Measurements from ENCODE around the gene DNAJC13. TPM values are rescaled to one million over a fixed set of nuclear protein-coding genes. Genes with fewer than 3 reads are reported as not detected.
A peak's percentile ranks its signal among the peaks of the same experiment; 100 is the strongest.
"Not testable (repeated sequence)": the region's sequence is repeated elsewhere in the genome, so short reads cannot be mapped to it uniquely, and the experiment has no call there.

The DNAJC13 gene, protein sequence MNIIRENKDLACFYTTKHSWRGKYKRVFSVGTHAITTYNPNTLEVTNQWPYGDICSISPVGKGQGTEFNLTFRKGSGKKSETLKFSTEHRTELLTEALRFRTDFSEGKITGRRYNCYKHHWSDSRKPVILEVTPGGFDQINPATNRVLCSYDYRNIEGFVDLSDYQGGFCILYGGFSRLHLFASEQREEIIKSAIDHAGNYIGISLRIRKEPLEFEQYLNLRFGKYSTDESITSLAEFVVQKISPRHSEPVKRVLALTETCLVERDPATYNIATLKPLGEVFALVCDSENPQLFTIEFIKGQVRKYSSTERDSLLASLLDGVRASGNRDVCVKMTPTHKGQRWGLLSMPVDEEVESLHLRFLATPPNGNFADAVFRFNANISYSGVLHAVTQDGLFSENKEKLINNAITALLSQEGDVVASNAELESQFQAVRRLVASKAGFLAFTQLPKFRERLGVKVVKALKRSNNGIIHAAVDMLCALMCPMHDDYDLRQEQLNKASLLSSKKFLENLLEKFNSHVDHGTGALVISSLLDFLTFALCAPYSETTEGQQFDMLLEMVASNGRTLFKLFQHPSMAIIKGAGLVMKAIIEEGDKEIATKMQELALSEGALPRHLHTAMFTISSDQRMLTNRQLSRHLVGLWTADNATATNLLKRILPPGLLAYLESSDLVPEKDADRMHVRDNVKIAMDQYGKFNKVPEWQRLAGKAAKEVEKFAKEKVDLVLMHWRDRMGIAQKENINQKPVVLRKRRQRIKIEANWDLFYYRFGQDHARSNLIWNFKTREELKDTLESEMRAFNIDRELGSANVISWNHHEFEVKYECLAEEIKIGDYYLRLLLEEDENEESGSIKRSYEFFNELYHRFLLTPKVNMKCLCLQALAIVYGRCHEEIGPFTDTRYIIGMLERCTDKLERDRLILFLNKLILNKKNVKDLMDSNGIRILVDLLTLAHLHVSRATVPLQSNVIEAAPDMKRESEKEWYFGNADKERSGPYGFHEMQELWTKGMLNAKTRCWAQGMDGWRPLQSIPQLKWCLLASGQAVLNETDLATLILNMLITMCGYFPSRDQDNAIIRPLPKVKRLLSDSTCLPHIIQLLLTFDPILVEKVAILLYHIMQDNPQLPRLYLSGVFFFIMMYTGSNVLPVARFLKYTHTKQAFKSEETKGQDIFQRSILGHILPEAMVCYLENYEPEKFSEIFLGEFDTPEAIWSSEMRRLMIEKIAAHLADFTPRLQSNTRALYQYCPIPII (N-terminal part only)
- total RNA-seq (2022) (33.0 TPM in 2 replicates), Bru-seq, nascent RNA (percentile 84 among the genes with signal in this experiment), BruChase-seq, experiment 1, labeled RNA remaining after a 6-hour chase (percentile 83 among the genes with signal in this experiment), BruChase-seq, experiment 2, labeled RNA remaining after a 2-hour chase (percentile 81 among the genes with signal in this experiment)
- long read RNA-seq, full-length matches to known transcripts, result 5 of 23 reads
- long read RNA-seq, partial matches to known transcripts, result 13 of 23 reads
- long read RNA-seq, other reads (novel, unspliced or antisense), result 5 of 23 reads

DNA sequence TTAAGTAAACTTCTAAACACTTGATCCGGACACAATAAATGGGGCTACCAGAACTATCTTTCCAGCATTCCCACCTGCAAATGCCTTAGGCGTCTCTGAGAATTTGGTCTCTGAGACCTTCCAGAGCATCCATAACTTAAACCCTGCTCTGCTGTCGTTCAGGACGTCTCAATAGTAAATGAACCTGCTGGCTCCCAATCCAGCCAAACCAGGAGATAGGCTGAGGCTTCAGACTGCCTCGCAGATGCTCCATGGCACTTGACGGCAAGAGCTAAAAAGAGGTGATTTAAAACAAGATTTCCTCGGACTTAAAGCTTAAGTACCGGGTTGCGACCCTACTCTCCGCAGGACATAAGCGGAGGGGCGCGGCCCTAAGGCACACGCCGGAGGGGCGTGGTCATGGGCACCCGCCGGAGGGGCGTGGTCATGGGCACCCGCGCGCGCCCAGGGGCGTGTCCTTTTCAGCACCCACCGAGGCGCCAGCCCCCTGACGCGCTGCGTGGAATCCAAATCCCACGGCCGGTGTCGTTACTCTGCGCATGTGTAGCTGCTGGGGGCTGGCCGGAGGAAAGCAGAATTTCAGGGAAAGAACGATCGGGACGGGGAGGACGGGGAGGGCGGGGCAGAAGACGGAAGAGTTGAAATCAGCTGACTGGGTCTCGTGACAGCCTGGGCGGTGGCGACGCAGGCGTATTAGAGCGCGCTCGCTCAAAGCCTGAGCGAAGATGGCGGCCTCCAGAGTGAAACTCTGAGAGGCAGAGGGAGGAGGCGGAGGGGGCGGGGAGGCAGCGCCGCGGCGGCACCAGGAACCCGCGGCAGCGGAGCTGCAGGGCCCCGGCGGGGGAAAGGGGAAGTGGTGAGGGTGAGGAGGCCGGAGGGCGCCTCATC lies at the start of gene DNAJC13:
DNAJC13 (plus strand) TSS at position 696 of the 888 bp plus-strand sequence. CDS start 17,049 bp downstream, outside the sequence.
- Mint-ChIP-seq H3K4me1 (ENCODE audit: insufficient read depth, unreplicated experiment) (peaks cover 10% of the 10 kb centered on the region), H3K9me3 (ENCODE audit: unreplicated experiment) (no peaks in the 10 kb centered on the region), H3K4me3 (ENCODE audit: unreplicated experiment) (peak within 1 kb of the TSS; percentile 95), H3K27me3 (ENCODE audit: insufficient read depth, unreplicated experiment) (no peaks in the 10 kb centered on the region), H3K36me3 (ENCODE audit: insufficient read depth, unreplicated experiment) (peaks cover 4% of the 10 kb centered on the region), H3K27ac (ENCODE audit: low read depth, unreplicated experiment) (peak within 1 kb of the TSS; percentile 83)
- DNase-seq (ENCODE audit: unreplicated experiment), result peak; percentile 94
- intact Hi-C loops (cut with micrococcal nuclease), result loop anchor here (5.0 kb wide), 1 partner anchor 225 kb away; no protein-coding TSS in a partner anchor
- no TSS peak for BruUV-seq (replicated peaks)
- POLR2A ChIA-PET, result interaction anchor here (0.5 to 3.9 kb wide), 25 partner anchors 10 to 1227 kb away, joined by 3 to 37 read pairs (median 4); partner anchors contain the start of genes ACAD11 and UBA5
- TF ChIP-seq, protein P1, sequence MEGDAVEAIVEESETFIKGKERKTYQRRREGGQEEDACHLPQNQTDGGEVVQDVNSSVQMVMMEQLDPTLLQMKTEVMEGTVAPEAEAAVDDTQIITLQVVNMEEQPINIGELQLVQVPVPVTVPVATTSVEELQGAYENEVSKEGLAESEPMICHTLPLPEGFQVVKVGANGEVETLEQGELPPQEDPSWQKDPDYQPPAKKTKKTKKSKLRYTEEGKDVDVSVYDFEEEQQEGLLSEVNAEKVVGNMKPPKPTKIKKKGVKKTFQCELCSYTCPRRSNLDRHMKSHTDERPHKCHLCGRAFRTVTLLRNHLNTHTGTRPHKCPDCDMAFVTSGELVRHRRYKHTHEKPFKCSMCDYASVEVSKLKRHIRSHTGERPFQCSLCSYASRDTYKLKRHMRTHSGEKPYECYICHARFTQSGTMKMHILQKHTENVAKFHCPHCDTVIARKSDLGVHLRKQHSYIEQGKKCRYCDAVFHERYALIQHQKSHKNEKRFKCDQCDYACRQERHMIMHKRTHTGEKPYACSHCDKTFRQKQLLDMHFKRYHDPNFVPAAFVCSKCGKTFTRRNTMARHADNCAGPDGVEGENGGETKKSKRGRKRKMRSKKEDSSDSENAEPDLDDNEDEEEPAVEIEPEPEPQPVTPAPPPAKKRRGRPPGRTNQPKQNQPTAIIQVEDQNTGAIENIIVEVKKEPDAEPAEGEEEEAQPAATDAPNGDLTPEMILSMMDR (IDR thresholded peaks at IDR 0.05; ENCODE audit: unreplicated experiment), result no peak
- CTCF ChIA-PET, result interaction anchor here (0.6 to 1.8 kb wide), 5 partner anchors 9 to 90 kb away, joined by 3 to 4 read pairs (median 4); no protein-coding TSS in a partner anchor

DNA sequence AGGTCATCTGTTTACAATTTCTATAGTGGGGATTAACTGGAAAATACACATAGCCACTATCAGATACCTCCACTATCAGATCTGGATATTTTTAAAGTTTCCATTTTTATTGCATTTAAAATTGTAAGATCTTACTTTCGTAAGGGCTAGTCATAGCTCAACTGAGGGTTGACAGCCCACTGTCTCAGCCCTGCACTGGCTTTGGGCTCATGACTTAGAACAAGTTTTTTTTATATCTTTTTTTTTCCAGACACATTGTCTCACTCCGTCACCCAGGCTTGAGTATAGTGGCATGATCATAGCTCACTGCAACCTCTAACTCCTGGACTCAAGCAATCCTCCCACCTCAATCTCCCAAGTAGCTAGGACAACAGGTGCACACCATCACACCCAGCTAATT lies 48.8 kb upstream of the DNAJC13 start:
- no peak overlapping the region for H3K27ac Mint-ChIP-seq (ENCODE audit: low read depth, unreplicated experiment)
- intact Hi-C loops (cut with micrococcal nuclease), result no loop called here
- DNase-seq (ENCODE audit: unreplicated experiment), result no peak
- peaks cover 13% of the 10 kb centered on the region for H3K36me3 Mint-ChIP-seq (ENCODE audit: insufficient read depth, unreplicated experiment)
- no TSS peak for BruUV-seq (replicated peaks)
- no peaks in the 10 kb centered on the region for H3K4me1 Mint-ChIP-seq (ENCODE audit: insufficient read depth, unreplicated experiment)
- ChIA-PET POLR2A (interaction anchor here (0.8 kb wide), 1 partner anchor 31 kb away, joined by 4 read pairs; no protein-coding TSS in a partner anchor), CTCF (interaction anchor here (0.6 to 2.9 kb wide), 7 partner anchors 15 to 1134 kb away, joined by 3 to 13 read pairs (median 4); partner anchors contain the start of gene ACP3)
- H3K4me3 Mint-ChIP-seq (ENCODE audit: unreplicated experiment), result no peak overlapping the region
- TF ChIP-seq, protein P1 (IDR thresholded peaks at IDR 0.05; ENCODE audit: unreplicated experiment), result no peak
- H3K9me3 Mint-ChIP-seq (ENCODE audit: unreplicated experiment), result no peaks in the 10 kb centered on the region
- peaks cover 12% of the 10 kb centered on the region for H3K27me3 Mint-ChIP-seq (ENCODE audit: insufficient read depth, unreplicated experiment)

DNA sequence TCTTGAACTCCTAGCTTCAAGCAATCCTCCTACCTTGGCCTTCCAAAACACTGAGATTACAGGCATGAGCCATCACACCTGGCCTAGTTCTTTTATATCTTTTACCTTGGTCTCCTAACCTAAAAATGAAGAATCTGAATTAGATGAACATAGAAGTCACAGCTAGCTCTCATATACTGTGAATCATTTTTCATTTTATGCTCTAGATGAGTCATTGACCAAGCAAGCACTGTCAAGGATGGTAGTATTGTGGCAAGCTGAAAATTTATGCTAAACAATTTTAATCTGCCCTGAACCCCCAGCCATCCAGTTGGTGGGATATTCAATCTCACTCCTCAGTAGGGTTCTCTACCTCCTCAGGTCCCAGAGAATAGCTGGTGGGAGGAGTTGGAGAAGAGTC lies 48.3 kb upstream of the DNAJC13 start:
- TF ChIP-seq, protein P1 (IDR thresholded peaks at IDR 0.05; ENCODE audit: unreplicated experiment), result no peak
- H3K9me3 Mint-ChIP-seq (ENCODE audit: unreplicated experiment), result no peaks in the 10 kb centered on the region
- no peaks in the 10 kb centered on the region for H3K4me1 Mint-ChIP-seq (ENCODE audit: insufficient read depth, unreplicated experiment)
- intact Hi-C loops (cut with micrococcal nuclease), result no loop called here
- no peak overlapping the region for H3K4me3 Mint-ChIP-seq (ENCODE audit: unreplicated experiment)
- ChIA-PET CTCF (interaction anchor here (0.6 to 2.9 kb wide), 6 partner anchors 16 to 1135 kb away, joined by 3 to 13 read pairs (median 4); no protein-coding TSS in a partner anchor), POLR2A (interaction anchor here (0.6 to 0.8 kb wide), 2 partner anchors 30 to 234 kb away, joined by 3 to 4 read pairs; no protein-coding TSS in a partner anchor)
- BruUV-seq (replicated peaks), result no TSS peak
- H3K27me3 Mint-ChIP-seq (ENCODE audit: insufficient read depth, unreplicated experiment), result peaks cover 12% of the 10 kb centered on the region
- H3K36me3 Mint-ChIP-seq (ENCODE audit: insufficient read depth, unreplicated experiment), result peaks cover 13% of the 10 kb centered on the region
- no peak for DNase-seq (ENCODE audit: unreplicated experiment)
- no peak overlapping the region for H3K27ac Mint-ChIP-seq (ENCODE audit: low read depth, unreplicated experiment)

DNA sequence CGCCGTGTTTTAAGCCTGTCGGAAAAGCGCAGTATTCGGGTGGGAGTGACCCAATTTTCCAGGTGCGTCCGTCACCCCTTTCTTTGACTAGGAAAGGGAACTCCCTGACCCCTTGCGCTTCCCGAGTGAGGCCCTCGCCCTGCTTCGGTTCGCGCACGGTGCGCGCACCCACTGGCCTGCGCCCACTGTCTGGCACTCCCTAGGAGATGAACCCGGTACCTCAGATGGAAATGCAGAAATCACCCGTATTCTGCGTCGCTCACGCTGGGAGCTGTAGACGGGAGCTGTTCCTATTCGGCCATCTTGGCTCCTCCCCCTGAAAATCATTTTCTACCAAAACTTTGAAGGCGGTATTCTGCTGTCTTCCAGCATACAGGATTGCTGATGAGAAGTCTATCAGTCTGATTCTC lies 40.4 kb upstream of the DNAJC13 start:
- BruUV-seq (replicated peaks); H3K9me3 Mint-ChIP-seq (ENCODE audit: unreplicated experiment); H3K27me3 Mint-ChIP-seq (ENCODE audit: insufficient read depth, unreplicated experiment); intact Hi-C loops (cut with micrococcal nuclease); H3K36me3 Mint-ChIP-seq (ENCODE audit: insufficient read depth, unreplicated experiment); H3K4me1 Mint-ChIP-seq (ENCODE audit: insufficient read depth, unreplicated experiment); POLR2A ChIA-PET: not testable (repeated sequence)
- CTCF ChIA-PET, result interaction anchor here (0.7 to 2.2 kb wide), 5 partner anchors 16 to 27 kb away, joined by 3 to 6 read pairs (median 5); no protein-coding TSS in a partner anchor
- DNase-seq (ENCODE audit: unreplicated experiment), result peak; percentile 6
- Mint-ChIP-seq H3K4me3 (ENCODE audit: unreplicated experiment) (peak overlapping the region; percentile 81), H3K27ac (ENCODE audit: low read depth, unreplicated experiment) (peak overlapping the region; percentile 66)
